Keratinocyte (primary cell): ENCODE results near the gene CHRNG. TPM values are rescaled to one million over a fixed set of nuclear protein-coding genes. Genes with fewer than 3 reads are reported as not detected.

Source experiments
- DNase-seq: peaks from one replicate; pipeline ENCODE4 v3.0.0-alpha.2; 2011; ENCODE audit warnings: low read depth, missing footprints, low spot score
- FAIRE-seq: peaks from 2 replicates; lab custom pipeline; 2011; peaks lifted over from hg19 to GRCh38; lab: Jason Lieb, UNC
- H2AFZ ChIP-seq: 2 replicates; pipeline ENCODE4 v1.6.0; 2012; ENCODE audit warnings: low read length, control low read depth, inconsistent platforms; ENCODE audit not compliant: control insufficient read depth
- H3K27ac ChIP-seq: 2 replicates; pipeline ENCODE4 v1.5.1; 2011; ENCODE audit warnings: low read length; ENCODE audit not compliant: control insufficient read depth, insufficient read depth
- H3K27me3 ChIP-seq: 3 replicates; pipeline ENCODE4 v1.6.0; 2011; ENCODE audit warnings: low read length; ENCODE audit not compliant: control insufficient read depth, insufficient read depth; ENCODE audit errors: extremely low read depth
- H3K36me3 ChIP-seq, 2 experiments: 2 replicates in 1 of 2; 3 replicates in 1 of 2; pipeline ENCODE4 v1.5.1; 2011; ENCODE audit warnings: low read length in 2 of 2, mild to moderate bottlenecking in 1 of 2; ENCODE audit not compliant: control insufficient read depth in 2 of 2, insufficient read depth in 2 of 2; ENCODE audit errors: extremely low read depth in 1 of 2
- H3K4me1 ChIP-seq: 3 replicates; pipeline ENCODE4 v1.5.1; 2011; ENCODE audit warnings: low read length; ENCODE audit not compliant: control insufficient read depth, insufficient read depth; ENCODE audit errors: extremely low read depth
- H3K4me2 ChIP-seq: 3 replicates; pipeline ENCODE4 v1.6.0; 2011; ENCODE audit warnings: low read depth, low read length; ENCODE audit not compliant: control insufficient read depth, insufficient read depth; ENCODE audit errors: extremely low read depth
- H3K4me3 ChIP-seq, 3 experiments: fragments of 200-600 bp in 1 of 3; sonication (generic) in 1 of 3; 2 replicates in 2 of 3; 3 replicates in 1 of 3; pipeline ENCODE4 v1.5.1; 2011 to 2016; ENCODE audit warnings: low read length in 3 of 3, mild to moderate bottlenecking in 3 of 3, control low read depth in 2 of 3, inconsistent platforms in 1 of 3, low read depth in 1 of 3, mixed read lengths in 1 of 3, mixed run types in 1 of 3, moderate library complexity in 1 of 3; ENCODE audit not compliant: control insufficient read depth in 2 of 3, insufficient read depth in 2 of 3; ENCODE audit errors: extremely low read depth in 1 of 3
- H3K79me2 ChIP-seq: 2 replicates; pipeline ENCODE4 v1.6.0; 2012; ENCODE audit warnings: low read length; ENCODE audit not compliant: control insufficient read depth, insufficient read depth
- H3K9ac ChIP-seq: 3 replicates; pipeline ENCODE4 v1.6.0; 2011; ENCODE audit warnings: low read length; ENCODE audit not compliant: control insufficient read depth, insufficient read depth; ENCODE audit errors: extremely low read depth
- H3K9me1 ChIP-seq: 3 replicates; pipeline ENCODE4 v1.6.0; 2011; ENCODE audit warnings: low read length; ENCODE audit not compliant: control insufficient read depth, insufficient read depth; ENCODE audit errors: extremely low read depth
- H3K9me3 ChIP-seq: 2 replicates; pipeline ENCODE4 v1.5.1; 2012; ENCODE audit warnings: low read depth, low read length; ENCODE audit not compliant: control insufficient read depth
- H4K20me1 ChIP-seq: 3 replicates; pipeline ENCODE4 v1.6.0; 2011; ENCODE audit warnings: low read length; ENCODE audit not compliant: control insufficient read depth, insufficient read depth; ENCODE audit errors: extremely low read depth
- EZH2 ChIP-seq: IDR thresholded peaks from one replicate; pipeline ENCODE4 v1.6.1; 2012; ENCODE audit warnings: inconsistent platforms, mild to moderate bottlenecking, low read length, moderate library complexity
- dilution Hi-C: fragments of 300-500 bp; cut with MboI; formaldehyde crosslinking; loops from one replicate; pipeline ENCODE4 v1.7.0; 2020; ENCODE audit warnings: low sequenced_read_pairs; ENCODE audit not compliant: extremely low pct_ligation_motif_present
- polyA plus RNA-seq, 5 experiments: library from polyadenylated mRNA; depleted of rRNA in 3 of 5; stranded (reverse) in 3 of 5; stranded (forward) in 1 of 5; unstranded in 1 of 5; fragments of >200 nt; gene quantifications; 1 replicate in 1 of 5; 2 replicates in 3 of 5; 3 replicates in 1 of 5; pipeline versions ENCODE4 v1.2.1 to v1.2.3, GENCODE V29; 2011 to 2012; ENCODE audit warnings: missing spikeins in 2 of 5, low read depth in 1 of 5, low replicate concordance in 1 of 5
- TF ChIP-seq, protein P1 (sequence below), 3 experiments: IDR thresholded peaks in 1 of 3; conservative IDR thresholded peaks in 1 of 3; optimal IDR thresholded peaks in 1 of 3; 2 replicates in 2 of 3; 3 replicates in 1 of 3; pipeline versions ENCODE3 to v1.5.1; 2011; ENCODE audit warnings: low read length in 3 of 3, mild to moderate bottlenecking in 3 of 3, moderate library complexity in 2 of 3, control low read depth in 1 of 3, inconsistent platforms in 1 of 3; ENCODE audit not compliant: insufficient read depth in 2 of 3; ENCODE audit errors: extremely low read depth in 1 of 3

The CHRNG gene
- polyA plus RNA-seq, 1 donor (not counting 4 experiments of a cell fraction or from before 2014, with no cell fraction given) = not detected

DNA sequence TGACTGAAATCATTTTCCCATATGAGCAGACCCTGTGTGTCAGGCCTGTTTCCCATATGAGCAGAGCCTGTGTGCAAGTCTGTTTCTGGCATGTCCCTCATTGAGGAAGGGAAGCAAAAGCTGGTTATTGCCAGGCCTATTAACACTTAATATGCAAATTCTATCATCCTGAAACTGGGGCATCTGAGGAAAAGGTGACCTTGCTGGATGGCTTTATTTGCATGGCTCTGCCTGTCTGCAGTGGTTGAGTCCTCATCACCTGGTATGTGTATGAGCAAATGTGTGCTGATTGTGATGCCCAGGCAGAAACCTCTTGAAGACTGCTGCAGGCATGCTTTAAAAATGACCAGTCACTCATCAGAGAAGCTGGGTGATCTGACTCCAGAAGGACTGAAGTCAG is 42.2 kb downstream of the CHRNG start:
- no peak overlapping the region for H3K27ac ChIP-seq
- H3K4me1 ChIP-seq = no peaks in the 10 kb centered on the region
- H3K79me2 ChIP-seq = no peaks in the 10 kb centered on the region
- peaks cover 2 to 13% of the 10 kb centered on the region in 2 experiments for H3K36me3 ChIP-seq
- no peaks in the 10 kb centered on the region for H3K9me3 ChIP-seq
- H3K9ac ChIP-seq = no peak overlapping the region
- H4K20me1 ChIP-seq = no peaks in the 10 kb centered on the region
- dilution Hi-C loops = no loop called here
- DNase-seq (no peak), FAIRE-seq (no peak)
- TF ChIP-seq, protein P1, sequence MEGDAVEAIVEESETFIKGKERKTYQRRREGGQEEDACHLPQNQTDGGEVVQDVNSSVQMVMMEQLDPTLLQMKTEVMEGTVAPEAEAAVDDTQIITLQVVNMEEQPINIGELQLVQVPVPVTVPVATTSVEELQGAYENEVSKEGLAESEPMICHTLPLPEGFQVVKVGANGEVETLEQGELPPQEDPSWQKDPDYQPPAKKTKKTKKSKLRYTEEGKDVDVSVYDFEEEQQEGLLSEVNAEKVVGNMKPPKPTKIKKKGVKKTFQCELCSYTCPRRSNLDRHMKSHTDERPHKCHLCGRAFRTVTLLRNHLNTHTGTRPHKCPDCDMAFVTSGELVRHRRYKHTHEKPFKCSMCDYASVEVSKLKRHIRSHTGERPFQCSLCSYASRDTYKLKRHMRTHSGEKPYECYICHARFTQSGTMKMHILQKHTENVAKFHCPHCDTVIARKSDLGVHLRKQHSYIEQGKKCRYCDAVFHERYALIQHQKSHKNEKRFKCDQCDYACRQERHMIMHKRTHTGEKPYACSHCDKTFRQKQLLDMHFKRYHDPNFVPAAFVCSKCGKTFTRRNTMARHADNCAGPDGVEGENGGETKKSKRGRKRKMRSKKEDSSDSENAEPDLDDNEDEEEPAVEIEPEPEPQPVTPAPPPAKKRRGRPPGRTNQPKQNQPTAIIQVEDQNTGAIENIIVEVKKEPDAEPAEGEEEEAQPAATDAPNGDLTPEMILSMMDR (optimal IDR thresholded peaks at IDR 0.05 in 1 of 3, IDR thresholded peaks at IDR 0.05 in 1 of 3, conservative IDR thresholded peaks at IDR 0.05 in 1 of 3; ENCODE audit: extremely low read depth in 1 of 3, insufficient read depth in 2 of 3, low read length in 3 of 3) = no peak
- no peak for TF ChIP-seq EZH2
- no peak overlapping the region for H3K4me3 ChIP-seq
- H3K4me2 ChIP-seq = no peak overlapping the region
- no peak overlapping the region for H2AFZ ChIP-seq
- no peaks in the 10 kb centered on the region for H3K27me3 ChIP-seq
- H3K9me1 ChIP-seq = no peaks in the 10 kb centered on the region

DNA sequence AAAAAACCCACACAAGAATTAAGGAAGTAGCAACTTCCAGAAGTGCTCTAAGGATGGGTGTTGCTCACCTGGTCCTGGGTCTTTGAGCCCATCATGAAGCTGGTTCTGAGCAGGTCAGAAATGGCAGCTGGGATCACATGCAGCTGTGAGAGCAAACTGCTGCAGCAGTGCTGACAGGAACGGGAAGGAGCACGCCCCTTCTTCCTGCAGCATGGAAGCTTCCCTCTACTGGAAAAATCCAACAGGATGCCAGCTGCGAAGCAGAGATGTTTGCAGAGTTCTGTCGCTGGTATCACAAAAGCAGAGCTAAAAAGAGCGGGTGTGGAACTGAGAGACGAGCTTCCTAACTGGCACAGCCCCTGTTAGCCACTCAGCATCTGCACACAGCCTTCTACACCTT is 44.7 kb downstream of the CHRNG start:
- Histone ChIP-seq H3K9me3 (no peaks in the 10 kb centered on the region), H3K79me2 (no peaks in the 10 kb centered on the region), H3K4me3 (no peak overlapping the region), H3K36me3 (peaks cover 2 to 13% of the 10 kb centered on the region in 2 experiments), H3K4me2 (no peak overlapping the region), H3K27ac (no peak overlapping the region), H3K9me1 (no peaks in the 10 kb centered on the region), H3K27me3 (no peaks in the 10 kb centered on the region), H3K4me1 (peaks cover 8% of the 10 kb centered on the region), H2AFZ (no peak overlapping the region), H3K9ac (no peak overlapping the region), H4K20me1 (no peaks in the 10 kb centered on the region)
- TF ChIP-seq, protein P1 (optimal IDR thresholded peaks at IDR 0.05 in 1 of 3, IDR thresholded peaks at IDR 0.05 in 1 of 3, conservative IDR thresholded peaks at IDR 0.05 in 1 of 3; ENCODE audit: extremely low read depth in 1 of 3, insufficient read depth in 2 of 3, low read length in 3 of 3) = no peak
- TF ChIP-seq EZH2 = no peak
- FAIRE-seq (no peak), DNase-seq (no peak)
- dilution Hi-C loops = no loop called here
